Ishikawa (cell line): ENCODE data around the gene SBDS.

Experiments
- CEBPB ChIP-seq: IDR thresholded peaks from 2 replicates; pipeline ENCODE4 v1.6.1; 2012
- CREB1 ChIP-seq: IDR thresholded peaks from 2 replicates; pipeline ENCODE4 v1.6.1; 2012; ENCODE audit warnings: low read depth
- EGR1 ChIP-seq: IDR thresholded peaks from 2 replicates; pipeline ENCODE4 v1.6.1; 2012
- EP300 ChIP-seq: IDR thresholded peaks from 2 replicates; pipeline ENCODE4 v1.6.1; 2012; ENCODE audit warnings: borderline replicate concordance
- FOXM1 ChIP-seq: IDR thresholded peaks from 2 replicates; pipeline ENCODE4 v1.6.1; 2012; ENCODE audit warnings: low read depth, borderline replicate concordance
- NFIC ChIP-seq: IDR thresholded peaks from 2 replicates; pipeline ENCODE4 v1.6.1; 2012
- RAD21 ChIP-seq: IDR thresholded peaks from 2 replicates; pipeline ENCODE4 v1.6.1; 2012; ENCODE audit warnings: low read depth
- TAF1 ChIP-seq: IDR thresholded peaks from 2 replicates; pipeline ENCODE4 v1.6.1; 2012; ENCODE audit warnings: low read depth, mild to moderate bottlenecking
- TEAD4 ChIP-seq: IDR thresholded peaks from 2 replicates; pipeline ENCODE4 v1.6.1; 2012
- YY1 ChIP-seq: IDR thresholded peaks from 2 replicates; pipeline ENCODE4 v1.6.1; 2012; ENCODE audit warnings: low read depth
- ZBTB7A ChIP-seq: IDR thresholded peaks from 2 replicates; pipeline ENCODE4 v1.6.1; 2012; ENCODE audit warnings: low read depth
- TF ChIP-seq, protein P1 (sequence below): IDR thresholded peaks from 2 replicates; pipeline ENCODE4 v1.6.1; 2012
- TF ChIP-seq, protein P2 (sequence below): IDR thresholded peaks from 2 replicates; pipeline ENCODE4 v1.6.1; 2012
- TF ChIP-seq, protein P3 (sequence below): IDR thresholded peaks from 2 replicates; pipeline ENCODE4 v1.6.1; 2012; ENCODE audit warnings: low read depth, mild to moderate bottlenecking

DNA sequence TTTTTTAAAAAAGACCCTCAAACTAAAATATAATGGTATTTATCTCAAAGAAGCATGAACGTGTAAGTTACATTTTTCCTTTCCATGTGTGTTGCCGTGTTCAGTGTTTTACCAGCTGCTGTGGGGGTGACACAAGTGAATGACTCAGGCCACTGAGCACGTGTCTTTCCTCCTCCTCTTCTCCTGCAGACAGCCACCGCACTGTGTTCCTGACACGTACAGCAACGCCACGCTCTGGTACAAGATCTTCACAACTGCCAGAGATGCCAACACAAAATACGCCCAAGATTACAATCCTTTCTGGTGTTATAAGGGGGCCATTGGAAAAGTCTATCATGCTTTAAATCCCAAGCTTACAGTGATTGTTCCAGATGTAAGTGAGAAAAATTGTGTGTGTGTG is 44.6 kb downstream of the SBDS start:
- TF ChIP-seq TEAD4: no peak
- no peak for TF ChIP-seq CEBPB
- TF ChIP-seq EP300: no peak
- TF ChIP-seq, protein P1, sequence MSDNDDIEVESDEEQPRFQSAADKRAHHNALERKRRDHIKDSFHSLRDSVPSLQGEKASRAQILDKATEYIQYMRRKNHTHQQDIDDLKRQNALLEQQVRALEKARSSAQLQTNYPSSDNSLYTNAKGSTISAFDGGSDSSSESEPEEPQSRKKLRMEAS: no peak
- TF ChIP-seq EGR1: no peak
- TF ChIP-seq YY1: no peak
- no peak for TF ChIP-seq RAD21
- no peak for TF ChIP-seq TAF1
- TF ChIP-seq, protein P2, sequence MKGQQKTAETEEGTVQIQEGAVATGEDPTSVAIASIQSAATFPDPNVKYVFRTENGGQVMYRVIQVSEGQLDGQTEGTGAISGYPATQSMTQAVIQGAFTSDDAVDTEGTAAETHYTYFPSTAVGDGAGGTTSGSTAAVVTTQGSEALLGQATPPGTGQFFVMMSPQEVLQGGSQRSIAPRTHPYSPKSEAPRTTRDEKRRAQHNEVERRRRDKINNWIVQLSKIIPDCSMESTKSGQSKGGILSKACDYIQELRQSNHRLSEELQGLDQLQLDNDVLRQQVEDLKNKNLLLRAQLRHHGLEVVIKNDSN: no peak
- TF ChIP-seq, protein P3, sequence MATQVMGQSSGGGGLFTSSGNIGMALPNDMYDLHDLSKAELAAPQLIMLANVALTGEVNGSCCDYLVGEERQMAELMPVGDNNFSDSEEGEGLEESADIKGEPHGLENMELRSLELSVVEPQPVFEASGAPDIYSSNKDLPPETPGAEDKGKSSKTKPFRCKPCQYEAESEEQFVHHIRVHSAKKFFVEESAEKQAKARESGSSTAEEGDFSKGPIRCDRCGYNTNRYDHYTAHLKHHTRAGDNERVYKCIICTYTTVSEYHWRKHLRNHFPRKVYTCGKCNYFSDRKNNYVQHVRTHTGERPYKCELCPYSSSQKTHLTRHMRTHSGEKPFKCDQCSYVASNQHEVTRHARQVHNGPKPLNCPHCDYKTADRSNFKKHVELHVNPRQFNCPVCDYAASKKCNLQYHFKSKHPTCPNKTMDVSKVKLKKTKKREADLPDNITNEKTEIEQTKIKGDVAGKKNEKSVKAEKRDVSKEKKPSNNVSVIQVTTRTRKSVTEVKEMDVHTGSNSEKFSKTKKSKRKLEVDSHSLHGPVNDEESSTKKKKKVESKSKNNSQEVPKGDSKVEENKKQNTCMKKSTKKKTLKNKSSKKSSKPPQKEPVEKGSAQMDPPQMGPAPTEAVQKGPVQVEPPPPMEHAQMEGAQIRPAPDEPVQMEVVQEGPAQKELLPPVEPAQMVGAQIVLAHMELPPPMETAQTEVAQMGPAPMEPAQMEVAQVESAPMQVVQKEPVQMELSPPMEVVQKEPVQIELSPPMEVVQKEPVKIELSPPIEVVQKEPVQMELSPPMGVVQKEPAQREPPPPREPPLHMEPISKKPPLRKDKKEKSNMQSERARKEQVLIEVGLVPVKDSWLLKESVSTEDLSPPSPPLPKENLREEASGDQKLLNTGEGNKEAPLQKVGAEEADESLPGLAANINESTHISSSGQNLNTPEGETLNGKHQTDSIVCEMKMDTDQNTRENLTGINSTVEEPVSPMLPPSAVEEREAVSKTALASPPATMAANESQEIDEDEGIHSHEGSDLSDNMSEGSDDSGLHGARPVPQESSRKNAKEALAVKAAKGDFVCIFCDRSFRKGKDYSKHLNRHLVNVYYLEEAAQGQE: no peak
- TF ChIP-seq CREB1: no peak
- TF ChIP-seq NFIC: no peak
- TF ChIP-seq FOXM1: no peak
- no peak for TF ChIP-seq ZBTB7A
